ENCODE results near the gene FLT3. TPM values are rescaled to one million over a fixed set of nuclear protein-coding genes. Genes with fewer than 3 reads are reported as not detected.
A peak's percentile ranks its signal among the peaks of the same experiment; 100 is the strongest.

Gene FLT3
- total RNA-seq, 4 donors from 2014 or later, result 0.55 to 0.95 TPM; not detected in 2

DNA sequence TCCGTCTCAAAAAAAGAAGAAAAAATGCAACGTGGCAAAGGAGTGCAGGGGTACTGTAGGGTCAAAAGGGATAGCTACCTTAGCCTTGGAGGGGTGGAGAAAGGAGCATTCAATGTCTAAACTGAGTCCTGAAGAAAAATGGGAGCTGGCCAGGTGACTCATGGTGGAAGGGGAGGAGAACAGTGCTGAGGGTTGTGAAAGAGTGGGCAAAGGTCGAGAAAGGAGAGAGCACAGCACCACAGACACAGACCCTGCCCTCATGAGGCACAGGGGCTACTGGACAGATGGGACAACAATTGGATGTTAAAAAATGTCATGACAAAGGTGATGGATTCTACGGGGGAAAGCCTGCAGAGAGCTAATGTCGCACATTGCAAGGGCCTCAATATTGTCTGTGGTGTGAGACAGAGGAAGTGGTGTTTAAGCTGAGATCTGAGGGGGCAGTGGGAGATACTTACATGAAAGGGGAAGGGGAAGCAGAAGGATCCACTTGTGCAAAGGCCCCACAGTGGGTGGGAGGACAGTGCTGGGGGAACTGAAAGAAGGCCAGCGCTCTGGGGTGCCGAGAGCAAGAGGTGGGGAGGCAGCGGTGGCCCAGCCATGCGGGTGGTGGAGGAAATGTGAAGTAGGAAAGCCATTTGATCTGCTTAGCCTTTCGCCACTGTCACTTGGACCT is 69.0 kb downstream of the FLT3 start:
- H3K4me1 ChIP-seq, result no peaks in the 10 kb centered on the region
- peak; percentile 20 for DNase-seq
- no peaks in the 10 kb centered on the region for H3K9me3 ChIP-seq
- no peak overlapping the region for H3K27ac ChIP-seq
- 70 to 83% methylated on average over 8 to 10 of the region's 10 CpGs for WGBS, 2 donors (ENCODE audit: low coverage in 1 of 2)
- intact Hi-C loops (cut with DNase I; ENCODE audit: low total_unique reads), result no loop called here
- in situ Hi-C loops (cut with MboI; ENCODE audit: low pct_ligation_motif_present in 1 of 4, low pct_unique_long_range_greater_than_20kb in 1 of 4, low sequenced_read_pairs in 3 of 4), result no loop called here
- H3K36me3 ChIP-seq, result no peaks in the 10 kb centered on the region
- no peak overlapping the region for H3K4me3 ChIP-seq
- TF ChIP-seq POLR2AphosphoS5 (IDR thresholded peaks at IDR 0.05), result no peak
- TF ChIP-seq, protein P1, sequence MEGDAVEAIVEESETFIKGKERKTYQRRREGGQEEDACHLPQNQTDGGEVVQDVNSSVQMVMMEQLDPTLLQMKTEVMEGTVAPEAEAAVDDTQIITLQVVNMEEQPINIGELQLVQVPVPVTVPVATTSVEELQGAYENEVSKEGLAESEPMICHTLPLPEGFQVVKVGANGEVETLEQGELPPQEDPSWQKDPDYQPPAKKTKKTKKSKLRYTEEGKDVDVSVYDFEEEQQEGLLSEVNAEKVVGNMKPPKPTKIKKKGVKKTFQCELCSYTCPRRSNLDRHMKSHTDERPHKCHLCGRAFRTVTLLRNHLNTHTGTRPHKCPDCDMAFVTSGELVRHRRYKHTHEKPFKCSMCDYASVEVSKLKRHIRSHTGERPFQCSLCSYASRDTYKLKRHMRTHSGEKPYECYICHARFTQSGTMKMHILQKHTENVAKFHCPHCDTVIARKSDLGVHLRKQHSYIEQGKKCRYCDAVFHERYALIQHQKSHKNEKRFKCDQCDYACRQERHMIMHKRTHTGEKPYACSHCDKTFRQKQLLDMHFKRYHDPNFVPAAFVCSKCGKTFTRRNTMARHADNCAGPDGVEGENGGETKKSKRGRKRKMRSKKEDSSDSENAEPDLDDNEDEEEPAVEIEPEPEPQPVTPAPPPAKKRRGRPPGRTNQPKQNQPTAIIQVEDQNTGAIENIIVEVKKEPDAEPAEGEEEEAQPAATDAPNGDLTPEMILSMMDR (IDR thresholded peaks at IDR 0.05), result no peak
- TF ChIP-seq POLR2A (IDR thresholded peaks at IDR 0.05), result no peak
- no peak for TF ChIP-seq EP300 (IDR thresholded peaks at IDR 0.05; ENCODE audit: low read depth)
- no peaks in the 10 kb centered on the region for H3K27me3 ChIP-seq

DNA sequence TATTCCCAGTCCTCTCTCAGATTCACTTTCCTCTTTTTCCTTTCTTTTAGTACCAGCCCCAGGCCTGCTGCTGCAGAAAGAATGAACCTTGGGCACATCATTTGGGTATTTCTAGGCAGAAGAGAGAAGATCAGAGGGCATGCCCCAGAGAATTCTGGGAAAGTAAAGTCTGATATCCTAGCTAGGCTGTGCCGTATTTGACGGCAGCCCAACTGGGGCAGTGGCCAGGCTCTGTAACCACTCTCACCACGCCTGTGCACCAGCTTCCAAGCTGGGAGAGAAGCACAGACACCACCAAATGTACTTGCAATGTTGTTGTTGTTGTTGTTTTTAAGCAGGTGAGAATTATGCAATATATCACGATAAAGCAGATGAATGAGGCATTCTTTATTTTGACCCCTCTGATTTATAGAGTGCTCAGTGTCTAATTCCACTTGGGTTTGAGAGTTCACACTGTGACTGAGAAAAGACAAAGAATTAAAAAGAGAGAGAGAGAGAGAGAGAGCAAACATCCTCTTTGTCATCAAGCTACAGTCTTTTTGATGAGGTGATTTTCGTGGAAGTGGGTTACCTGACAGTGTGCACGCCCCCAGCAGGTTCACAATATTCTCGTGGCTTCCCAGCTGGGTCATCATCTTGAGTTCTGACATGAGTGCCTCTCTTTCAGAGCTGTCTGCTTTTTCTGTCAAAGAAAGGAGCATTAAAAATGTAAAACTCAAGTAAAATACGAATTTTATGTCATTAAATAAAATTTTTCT is 72.6 kb downstream of the FLT3 start:
- in situ Hi-C loops (cut with MboI; ENCODE audit: low pct_ligation_motif_present in 1 of 4, low pct_unique_long_range_greater_than_20kb in 1 of 4, low sequenced_read_pairs in 3 of 4) (no loop called here), intact Hi-C loops (cut with DNase I; ENCODE audit: low total_unique reads) (no loop called here)
- H3K4me3 ChIP-seq, result no peak overlapping the region
- no peak overlapping the region for H3K27ac ChIP-seq
- H3K4me1 ChIP-seq, result no peaks in the 10 kb centered on the region
- DNase-seq, result no peak
- WGBS, 2 donors (ENCODE audit: low coverage in 1 of 2), result 65 to 83% methylated on average over 4 to 8 of the region's 8 CpGs
- H3K36me3 ChIP-seq, result no peaks in the 10 kb centered on the region
- H3K9me3 ChIP-seq, result no peaks in the 10 kb centered on the region
- no peaks in the 10 kb centered on the region for H3K27me3 ChIP-seq
- TF ChIP-seq, protein P1 (IDR thresholded peaks at IDR 0.05), result no peak
- TF ChIP-seq POLR2AphosphoS5 (IDR thresholded peaks at IDR 0.05) (no peak), POLR2A (IDR thresholded peaks at IDR 0.05) (no peak), EP300 (IDR thresholded peaks at IDR 0.05; ENCODE audit: low read depth) (no peak)

DNA sequence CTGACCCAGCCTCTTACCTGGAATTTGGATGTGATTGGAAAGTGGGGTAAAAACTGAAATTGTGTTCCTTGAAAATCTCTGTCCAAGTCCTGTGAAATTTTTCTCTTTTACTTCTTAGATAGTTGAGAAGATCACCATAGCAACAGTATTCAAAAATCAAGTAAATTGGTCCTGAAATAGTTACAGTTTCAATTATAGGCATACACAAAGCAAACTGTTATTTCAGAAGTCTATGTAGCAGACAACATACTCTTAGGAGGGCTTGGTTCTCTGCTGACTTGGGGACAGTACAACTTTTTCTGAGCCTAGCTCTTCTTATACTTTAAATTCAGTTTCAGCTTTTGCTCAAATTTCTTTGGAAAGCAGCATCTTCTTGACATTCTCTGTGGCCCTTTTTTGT is 73.3 kb downstream of the FLT3 start:
- Histone ChIP-seq H3K36me3 (no peaks in the 10 kb centered on the region), H3K27ac (no peak overlapping the region), H3K4me3 (no peak overlapping the region), H3K4me1 (no peaks in the 10 kb centered on the region), H3K9me3 (no peaks in the 10 kb centered on the region), H3K27me3 (no peaks in the 10 kb centered on the region)
- TF ChIP-seq, protein P1 (IDR thresholded peaks at IDR 0.05), result no peak
- no peak for TF ChIP-seq POLR2AphosphoS5 (IDR thresholded peaks at IDR 0.05)
- no peak for TF ChIP-seq POLR2A (IDR thresholded peaks at IDR 0.05)
- TF ChIP-seq EP300 (IDR thresholded peaks at IDR 0.05; ENCODE audit: low read depth), result no peak
- no peak for DNase-seq
- intact Hi-C loops (cut with DNase I; ENCODE audit: low total_unique reads) (no loop called here), in situ Hi-C loops (cut with MboI; ENCODE audit: low pct_ligation_motif_present in 1 of 4, low pct_unique_long_range_greater_than_20kb in 1 of 4, low sequenced_read_pairs in 3 of 4) (no loop called here)

DNA sequence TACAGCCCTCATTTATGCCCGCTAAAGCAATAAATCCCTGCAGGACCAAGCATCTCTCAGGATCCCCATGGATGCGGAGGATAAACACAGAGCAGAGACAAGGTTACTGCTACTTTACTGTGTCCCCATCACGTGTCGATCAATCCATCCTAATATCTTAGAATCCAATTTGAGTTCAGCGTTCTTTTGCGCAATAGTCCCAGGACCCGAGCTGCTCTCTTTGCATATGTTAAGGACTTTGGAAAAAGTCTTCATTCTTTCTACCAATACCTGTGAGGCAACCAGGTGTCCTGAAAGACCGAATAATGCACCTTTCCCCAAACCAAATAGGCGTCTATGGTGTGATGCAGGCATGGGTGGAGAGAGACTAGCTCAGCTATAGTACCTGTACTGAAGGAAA is 73.9 kb downstream of the FLT3 start:
- DNase-seq, result no peak
- Histone ChIP-seq H3K27me3 (no peaks in the 10 kb centered on the region), H3K4me1 (no peaks in the 10 kb centered on the region), H3K4me3 (no peak overlapping the region), H3K36me3 (no peaks in the 10 kb centered on the region), H3K27ac (no peak overlapping the region), H3K9me3 (no peaks in the 10 kb centered on the region)
- in situ Hi-C loops (cut with MboI; ENCODE audit: low pct_ligation_motif_present in 1 of 4, low pct_unique_long_range_greater_than_20kb in 1 of 4, low sequenced_read_pairs in 3 of 4), result no loop called here
- intact Hi-C loops (cut with DNase I; ENCODE audit: low total_unique reads), result no loop called here
- TF ChIP-seq EP300 (IDR thresholded peaks at IDR 0.05; ENCODE audit: low read depth) (no peak), POLR2A (IDR thresholded peaks at IDR 0.05) (no peak), POLR2AphosphoS5 (IDR thresholded peaks at IDR 0.05) (no peak)
- TF ChIP-seq, protein P1 (IDR thresholded peaks at IDR 0.05), result no peak
- 72 to 95% methylated on average over 8 to 9 of the region's 9 CpGs for WGBS, 2 donors (ENCODE audit: low coverage in 1 of 2)
